WTC11 (cell line): ENCODE results near the gene BANF2. TPM values are rescaled to one million over a fixed set of nuclear protein-coding genes. Genes with fewer than 3 reads are reported as not detected.

Experiments
- ATAC-seq: fragments of 200-7000 bp; cut with Tn5 transposase; 2 replicates; pipeline ENCODE4 v1.10.0; 2021; ENCODE audit warnings: mild to moderate bottlenecking, moderate library complexity
- CTCF ChIA-PET: fragments of 300-600 bp; sonication (Branson Sonifier 250); formaldehyde crosslinking; loops from one replicate; lab custom pipeline; 2021; ENCODE audit warnings: antibody characterized with exemption; lab: Charles Lee
- POLR2A ChIA-PET: fragments of 350-600 bp; sonication (Branson Sonifier 250); formaldehyde crosslinking; loops from one replicate; lab custom pipeline; 2021; ENCODE audit warnings: antibody characterized with exemption; lab: Charles Lee
- DNase-seq: peaks from one replicate; pipeline ENCODE4 v3.0.0; 2021; ENCODE audit warnings: low spot score
- H3K27ac Mint-ChIP-seq: 2 replicates; pipeline ENCODE4 v1.8.0; 2021; ENCODE audit warnings: mixed read lengths
- H3K27me3 Mint-ChIP-seq: 2 replicates; pipeline ENCODE4 v1.8.0; 2021; ENCODE audit warnings: low read depth, mild to moderate bottlenecking, moderate library complexity, mixed read lengths
- H3K36me3 Mint-ChIP-seq: 2 replicates; pipeline ENCODE4 v1.8.0; 2021; ENCODE audit warnings: mixed read lengths
- H3K4me1 Mint-ChIP-seq: 2 replicates; pipeline ENCODE4 v1.8.0; 2022; ENCODE audit warnings: mixed read lengths
- H3K4me3 Mint-ChIP-seq: 2 replicates; pipeline ENCODE4 v1.8.0; 2021; ENCODE audit warnings: mild to moderate bottlenecking, moderate library complexity, mixed read lengths
- H3K9me3 Mint-ChIP-seq: 2 replicates; pipeline ENCODE4 v1.8.0; 2021; ENCODE audit warnings: mixed read lengths
- ATF1 ChIP-seq: sonication (generic); formaldehyde crosslinking; IDR thresholded peaks from 2 replicates; pipeline ENCODE4 v1.8.1; 2023; ENCODE audit warnings: mild to moderate bottlenecking, moderate library complexity, missing genetic modification reagents
- ESRRA ChIP-seq: sonication (generic); formaldehyde crosslinking; IDR thresholded peaks from 2 replicates; pipeline ENCODE4 v1.8.1; 2022; ENCODE audit warnings: mild to moderate bottlenecking, missing genetic modification reagents, borderline replicate concordance
- GRHL2 ChIP-seq: fragments of 250-450 bp; sonication (Bioruptor Pico); IDR thresholded peaks from 2 replicates; pipeline ENCODE4 v1.8.0; 2022; ENCODE audit warnings: mild to moderate bottlenecking, moderate library complexity; ENCODE audit not compliant: insufficient replicate concordance, severe bottlenecking
- KAT7 ChIP-seq: sonication (generic); formaldehyde crosslinking; IDR thresholded peaks from 2 replicates; pipeline ENCODE4 v1.8.1; 2023; ENCODE audit warnings: missing genetic modification reagents, mild to moderate bottlenecking, borderline replicate concordance
- NFE2L1 ChIP-seq: sonication (generic); formaldehyde crosslinking; IDR thresholded peaks from 2 replicates; pipeline ENCODE4 v1.8.1; 2023; ENCODE audit warnings: missing genetic modification reagents
- RELA ChIP-seq: sonication (generic); formaldehyde crosslinking; IDR thresholded peaks from 2 replicates; pipeline ENCODE4 v1.8.1; 2022; ENCODE audit warnings: missing genetic modification reagents, mild to moderate bottlenecking, borderline replicate concordance
- RORB ChIP-seq: fragments of 250-450 bp; sonication (Bioruptor Pico); IDR thresholded peaks from 2 replicates; pipeline ENCODE4 v1.9.0; 2021; ENCODE audit warnings: mild to moderate bottlenecking
- ZNF416 ChIP-seq: fragments of 250-450 bp; sonication (Bioruptor Pico); IDR thresholded peaks from 2 replicates; pipeline ENCODE4 v1.9.0; 2021; ENCODE audit warnings: mild to moderate bottlenecking, inconsistent platforms
- total RNA-seq: library from RNA; stranded (reverse); gene quantifications from 3 replicates; pipeline ENCODE4 v1.2.3, GENCODE V29; 2021
- TF ChIP-seq, protein P1 (sequence below): fragments of 250-450 bp; sonication (Bioruptor Pico); IDR thresholded peaks from 2 replicates; pipeline ENCODE4 v1.8.0; 2021; ENCODE audit warnings: mild to moderate bottlenecking
- TF ChIP-seq, protein P2 (sequence below): sonication (generic); formaldehyde crosslinking; IDR thresholded peaks from 2 replicates; pipeline ENCODE4 v1.8.1; 2023; ENCODE audit warnings: mild to moderate bottlenecking, moderate library complexity, missing genetic modification reagents
- TF ChIP-seq, protein P3 (sequence below): sonication (generic); formaldehyde crosslinking; IDR thresholded peaks from 2 replicates; pipeline ENCODE4 v1.8.1; 2023; ENCODE audit warnings: mild to moderate bottlenecking, missing genetic modification reagents
- TF ChIP-seq, protein P4 (sequence below): sonication (generic); formaldehyde crosslinking; IDR thresholded peaks from 2 replicates; pipeline ENCODE4 v1.8.1; 2022; ENCODE audit warnings: mild to moderate bottlenecking, missing genetic modification reagents, moderate library complexity, borderline replicate concordance
- TF ChIP-seq, protein P5 (sequence below): sonication (generic); formaldehyde crosslinking; IDR thresholded peaks from 2 replicates; pipeline ENCODE4 v1.8.0; 2023; ENCODE audit warnings: missing genetic modification reagents, mild to moderate bottlenecking, borderline replicate concordance
- TF ChIP-seq, protein P6 (sequence below): sonication (generic); formaldehyde crosslinking; IDR thresholded peaks from 2 replicates; pipeline ENCODE4 v1.8.0; 2023; ENCODE audit warnings: mild to moderate bottlenecking, missing genetic modification reagents
- TF ChIP-seq, protein P7 (sequence below): fragments of 250-450 bp; sonication (Bioruptor Pico); conservative IDR thresholded peaks from 2 replicates; pipeline ENCODE4 v1.9.0; 2021; ENCODE audit warnings: mild to moderate bottlenecking
- TF ChIP-seq, protein P8 (sequence below): sonication (generic); formaldehyde crosslinking; conservative IDR thresholded peaks from 2 replicates; pipeline ENCODE4 v1.8.1; 2022; ENCODE audit warnings: mild to moderate bottlenecking, missing genetic modification reagents
- TF ChIP-seq, protein P9 (sequence below): sonication (generic); formaldehyde crosslinking; IDR thresholded peaks from 2 replicates; pipeline ENCODE4 v1.8.1; 2022; ENCODE audit warnings: mild to moderate bottlenecking, moderate library complexity, missing genetic modification reagents

BANF2 gene
- total RNA-seq, 1 experiment from 2014 or later, result not detected

DNA sequence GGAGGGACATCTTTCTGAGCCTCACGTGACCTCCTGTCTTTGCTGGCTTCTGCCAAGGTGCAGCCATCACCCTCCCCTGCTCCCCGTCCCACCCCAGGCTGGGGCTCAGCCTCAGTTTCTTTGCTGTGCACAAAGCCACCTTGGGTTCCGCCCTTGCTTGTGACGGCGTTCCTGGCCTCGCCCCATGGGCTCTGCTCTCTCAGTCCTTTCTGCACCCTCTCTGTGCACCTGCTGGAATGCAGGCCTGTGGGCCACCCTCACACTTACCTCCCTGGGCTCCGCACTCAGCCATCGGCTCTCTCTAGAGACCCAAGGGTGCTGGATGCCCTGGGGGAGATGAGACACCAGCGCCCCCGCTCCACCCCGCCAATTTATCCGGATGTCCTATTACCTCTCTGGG, 28.3 kb downstream of the BANF2 start:
- no peak for ATAC-seq
- Mint-ChIP-seq H3K4me1 (peaks cover 5% of the 10 kb centered on the region; the same call in 1 of the 2 replicates), H3K9me3 (0 out of 2 replicates have a peak, but pooled peaks cover 3% of the 10 kb centered on the region), H3K4me3 (no peak overlapping the region)
- TF ChIP-seq, protein P1, sequence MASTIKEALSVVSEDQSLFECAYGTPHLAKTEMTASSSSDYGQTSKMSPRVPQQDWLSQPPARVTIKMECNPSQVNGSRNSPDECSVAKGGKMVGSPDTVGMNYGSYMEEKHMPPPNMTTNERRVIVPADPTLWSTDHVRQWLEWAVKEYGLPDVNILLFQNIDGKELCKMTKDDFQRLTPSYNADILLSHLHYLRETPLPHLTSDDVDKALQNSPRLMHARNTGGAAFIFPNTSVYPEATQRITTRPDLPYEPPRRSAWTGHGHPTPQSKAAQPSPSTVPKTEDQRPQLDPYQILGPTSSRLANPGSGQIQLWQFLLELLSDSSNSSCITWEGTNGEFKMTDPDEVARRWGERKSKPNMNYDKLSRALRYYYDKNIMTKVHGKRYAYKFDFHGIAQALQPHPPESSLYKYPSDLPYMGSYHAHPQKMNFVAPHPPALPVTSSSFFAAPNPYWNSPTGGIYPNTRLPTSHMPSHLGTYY (CRISPR knock-in tag), result no peak
- TF ChIP-seq RELA, result no peak
- TF ChIP-seq, protein P2, sequence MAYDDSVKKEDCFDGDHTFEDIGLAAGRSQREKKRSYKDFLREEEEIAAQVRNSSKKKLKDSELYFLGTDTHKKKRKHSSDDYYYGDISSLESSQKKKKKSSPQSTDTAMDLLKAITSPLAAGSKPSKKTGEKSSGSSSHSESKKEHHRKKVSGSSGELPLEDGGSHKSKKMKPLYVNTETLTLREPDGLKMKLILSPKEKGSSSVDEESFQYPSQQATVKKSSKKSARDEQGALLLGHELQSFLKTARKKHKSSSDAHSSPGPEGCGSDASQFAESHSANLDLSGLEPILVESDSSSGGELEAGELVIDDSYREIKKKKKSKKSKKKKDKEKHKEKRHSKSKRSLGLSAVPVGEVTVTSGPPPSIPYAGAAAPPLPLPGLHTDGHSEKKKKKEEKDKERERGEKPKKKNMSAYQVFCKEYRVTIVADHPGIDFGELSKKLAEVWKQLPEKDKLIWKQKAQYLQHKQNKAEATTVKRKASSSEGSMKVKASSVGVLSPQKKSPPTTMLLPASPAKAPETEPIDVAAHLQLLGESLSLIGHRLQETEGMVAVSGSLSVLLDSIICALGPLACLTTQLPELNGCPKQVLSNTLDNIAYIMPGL (CRISPR knock-in tag), result no peak
- TF ChIP-seq ESRRA (CRISPR knock-in tag), result no peak
- TF ChIP-seq, protein P3, sequence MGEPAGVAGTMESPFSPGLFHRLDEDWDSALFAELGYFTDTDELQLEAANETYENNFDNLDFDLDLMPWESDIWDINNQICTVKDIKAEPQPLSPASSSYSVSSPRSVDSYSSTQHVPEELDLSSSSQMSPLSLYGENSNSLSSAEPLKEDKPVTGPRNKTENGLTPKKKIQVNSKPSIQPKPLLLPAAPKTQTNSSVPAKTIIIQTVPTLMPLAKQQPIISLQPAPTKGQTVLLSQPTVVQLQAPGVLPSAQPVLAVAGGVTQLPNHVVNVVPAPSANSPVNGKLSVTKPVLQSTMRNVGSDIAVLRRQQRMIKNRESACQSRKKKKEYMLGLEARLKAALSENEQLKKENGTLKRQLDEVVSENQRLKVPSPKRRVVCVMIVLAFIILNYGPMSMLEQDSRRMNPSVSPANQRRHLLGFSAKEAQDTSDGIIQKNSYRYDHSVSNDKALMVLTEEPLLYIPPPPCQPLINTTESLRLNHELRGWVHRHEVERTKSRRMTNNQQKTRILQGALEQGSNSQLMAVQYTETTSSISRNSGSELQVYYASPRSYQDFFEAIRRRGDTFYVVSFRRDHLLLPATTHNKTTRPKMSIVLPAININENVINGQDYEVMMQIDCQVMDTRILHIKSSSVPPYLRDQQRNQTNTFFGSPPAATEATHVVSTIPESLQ (CRISPR knock-in tag), result no peak
- TF ChIP-seq ZNF416, result no peak
- TF ChIP-seq NFE2L1 (CRISPR knock-in tag), result no peak
- TF ChIP-seq, protein P4, sequence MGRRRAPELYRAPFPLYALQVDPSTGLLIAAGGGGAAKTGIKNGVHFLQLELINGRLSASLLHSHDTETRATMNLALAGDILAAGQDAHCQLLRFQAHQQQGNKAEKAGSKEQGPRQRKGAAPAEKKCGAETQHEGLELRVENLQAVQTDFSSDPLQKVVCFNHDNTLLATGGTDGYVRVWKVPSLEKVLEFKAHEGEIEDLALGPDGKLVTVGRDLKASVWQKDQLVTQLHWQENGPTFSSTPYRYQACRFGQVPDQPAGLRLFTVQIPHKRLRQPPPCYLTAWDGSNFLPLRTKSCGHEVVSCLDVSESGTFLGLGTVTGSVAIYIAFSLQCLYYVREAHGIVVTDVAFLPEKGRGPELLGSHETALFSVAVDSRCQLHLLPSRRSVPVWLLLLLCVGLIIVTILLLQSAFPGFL, result no peak
- TF ChIP-seq KAT7 (CRISPR knock-in tag), result no peak
- TF ChIP-seq, protein P5, sequence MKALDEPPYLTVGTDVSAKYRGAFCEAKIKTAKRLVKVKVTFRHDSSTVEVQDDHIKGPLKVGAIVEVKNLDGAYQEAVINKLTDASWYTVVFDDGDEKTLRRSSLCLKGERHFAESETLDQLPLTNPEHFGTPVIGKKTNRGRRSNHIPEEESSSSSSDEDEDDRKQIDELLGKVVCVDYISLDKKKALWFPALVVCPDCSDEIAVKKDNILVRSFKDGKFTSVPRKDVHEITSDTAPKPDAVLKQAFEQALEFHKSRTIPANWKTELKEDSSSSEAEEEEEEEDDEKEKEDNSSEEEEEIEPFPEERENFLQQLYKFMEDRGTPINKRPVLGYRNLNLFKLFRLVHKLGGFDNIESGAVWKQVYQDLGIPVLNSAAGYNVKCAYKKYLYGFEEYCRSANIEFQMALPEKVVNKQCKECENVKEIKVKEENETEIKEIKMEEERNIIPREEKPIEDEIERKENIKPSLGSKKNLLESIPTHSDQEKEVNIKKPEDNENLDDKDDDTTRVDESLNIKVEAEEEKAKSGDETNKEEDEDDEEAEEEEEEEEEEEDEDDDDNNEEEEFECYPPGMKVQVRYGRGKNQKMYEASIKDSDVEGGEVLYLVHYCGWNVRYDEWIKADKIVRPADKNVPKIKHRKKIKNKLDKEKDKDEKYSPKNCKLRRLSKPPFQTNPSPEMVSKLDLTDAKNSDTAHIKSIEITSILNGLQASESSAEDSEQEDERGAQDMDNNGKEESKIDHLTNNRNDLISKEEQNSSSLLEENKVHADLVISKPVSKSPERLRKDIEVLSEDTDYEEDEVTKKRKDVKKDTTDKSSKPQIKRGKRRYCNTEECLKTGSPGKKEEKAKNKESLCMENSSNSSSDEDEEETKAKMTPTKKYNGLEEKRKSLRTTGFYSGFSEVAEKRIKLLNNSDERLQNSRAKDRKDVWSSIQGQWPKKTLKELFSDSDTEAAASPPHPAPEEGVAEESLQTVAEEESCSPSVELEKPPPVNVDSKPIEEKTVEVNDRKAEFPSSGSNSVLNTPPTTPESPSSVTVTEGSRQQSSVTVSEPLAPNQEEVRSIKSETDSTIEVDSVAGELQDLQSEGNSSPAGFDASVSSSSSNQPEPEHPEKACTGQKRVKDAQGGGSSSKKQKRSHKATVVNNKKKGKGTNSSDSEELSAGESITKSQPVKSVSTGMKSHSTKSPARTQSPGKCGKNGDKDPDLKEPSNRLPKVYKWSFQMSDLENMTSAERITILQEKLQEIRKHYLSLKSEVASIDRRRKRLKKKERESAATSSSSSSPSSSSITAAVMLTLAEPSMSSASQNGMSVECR, result no peak
- TF ChIP-seq, protein P6, sequence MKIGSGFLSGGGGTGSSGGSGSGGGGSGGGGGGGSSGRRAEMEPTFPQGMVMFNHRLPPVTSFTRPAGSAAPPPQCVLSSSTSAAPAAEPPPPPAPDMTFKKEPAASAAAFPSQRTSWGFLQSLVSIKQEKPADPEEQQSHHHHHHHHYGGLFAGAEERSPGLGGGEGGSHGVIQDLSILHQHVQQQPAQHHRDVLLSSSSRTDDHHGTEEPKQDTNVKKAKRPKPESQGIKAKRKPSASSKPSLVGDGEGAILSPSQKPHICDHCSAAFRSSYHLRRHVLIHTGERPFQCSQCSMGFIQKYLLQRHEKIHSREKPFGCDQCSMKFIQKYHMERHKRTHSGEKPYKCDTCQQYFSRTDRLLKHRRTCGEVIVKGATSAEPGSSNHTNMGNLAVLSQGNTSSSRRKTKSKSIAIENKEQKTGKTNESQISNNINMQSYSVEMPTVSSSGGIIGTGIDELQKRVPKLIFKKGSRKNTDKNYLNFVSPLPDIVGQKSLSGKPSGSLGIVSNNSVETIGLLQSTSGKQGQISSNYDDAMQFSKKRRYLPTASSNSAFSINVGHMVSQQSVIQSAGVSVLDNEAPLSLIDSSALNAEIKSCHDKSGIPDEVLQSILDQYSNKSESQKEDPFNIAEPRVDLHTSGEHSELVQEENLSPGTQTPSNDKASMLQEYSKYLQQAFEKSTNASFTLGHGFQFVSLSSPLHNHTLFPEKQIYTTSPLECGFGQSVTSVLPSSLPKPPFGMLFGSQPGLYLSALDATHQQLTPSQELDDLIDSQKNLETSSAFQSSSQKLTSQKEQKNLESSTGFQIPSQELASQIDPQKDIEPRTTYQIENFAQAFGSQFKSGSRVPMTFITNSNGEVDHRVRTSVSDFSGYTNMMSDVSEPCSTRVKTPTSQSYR (CRISPR knock-in tag), result no peak
- TF ChIP-seq ATF1 (CRISPR knock-in tag), result no peak
- TF ChIP-seq RORB (CRISPR knock-in tag), result no peak
- no peak for TF ChIP-seq GRHL2 (CRISPR knock-in tag)
- TF ChIP-seq, protein P7, sequence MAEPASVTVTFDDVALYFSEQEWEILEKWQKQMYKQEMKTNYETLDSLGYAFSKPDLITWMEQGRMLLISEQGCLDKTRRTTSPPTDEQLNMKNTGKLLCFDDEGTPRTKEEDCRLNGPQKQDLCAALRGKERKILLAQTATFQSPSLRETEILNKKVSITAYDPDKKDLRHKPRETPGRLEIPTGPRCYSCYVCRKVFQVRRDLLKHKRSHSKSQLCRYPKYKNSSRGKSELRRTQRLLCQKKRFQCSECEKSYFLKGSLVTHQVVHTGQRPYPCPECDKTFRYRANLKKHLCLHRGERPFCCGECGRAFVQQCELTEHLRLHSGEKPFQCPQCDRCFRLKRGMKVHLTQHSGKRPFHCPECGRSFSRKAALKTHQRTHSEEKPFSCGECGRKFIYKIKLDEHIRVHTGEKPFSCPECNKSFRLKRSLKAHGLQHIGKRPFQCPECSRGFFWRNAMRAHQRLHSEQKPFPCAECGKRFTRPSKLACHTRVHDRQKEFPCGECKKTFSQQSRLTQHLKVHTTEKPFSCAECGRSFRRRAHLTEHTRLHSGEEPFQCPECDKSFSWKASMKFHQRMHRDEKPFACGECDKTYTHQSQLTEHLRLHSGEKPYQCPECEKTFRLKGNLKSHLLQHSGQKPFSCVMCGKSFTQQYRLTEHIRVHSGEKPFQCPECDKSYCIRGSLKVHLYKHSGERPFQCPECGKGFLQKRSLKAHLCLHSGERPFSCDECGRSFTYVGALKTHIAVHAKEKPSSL (CRISPR knock-in tag), result no peak
- TF ChIP-seq, protein P8, sequence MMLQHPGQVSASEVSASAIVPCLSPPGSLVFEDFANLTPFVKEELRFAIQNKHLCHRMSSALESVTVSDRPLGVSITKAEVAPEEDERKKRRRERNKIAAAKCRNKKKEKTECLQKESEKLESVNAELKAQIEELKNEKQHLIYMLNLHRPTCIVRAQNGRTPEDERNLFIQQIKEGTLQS (CRISPR knock-in tag), result no peak
- TF ChIP-seq, protein P9, sequence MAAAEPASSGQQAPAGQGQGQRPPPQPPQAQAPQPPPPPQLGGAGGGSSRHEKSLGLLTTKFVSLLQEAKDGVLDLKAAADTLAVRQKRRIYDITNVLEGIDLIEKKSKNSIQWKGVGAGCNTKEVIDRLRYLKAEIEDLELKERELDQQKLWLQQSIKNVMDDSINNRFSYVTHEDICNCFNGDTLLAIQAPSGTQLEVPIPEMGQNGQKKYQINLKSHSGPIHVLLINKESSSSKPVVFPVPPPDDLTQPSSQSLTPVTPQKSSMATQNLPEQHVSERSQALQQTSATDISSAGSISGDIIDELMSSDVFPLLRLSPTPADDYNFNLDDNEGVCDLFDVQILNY (CRISPR knock-in tag), result no peak
- TF ChIP-seq, all 79 proteins: peak for 0
- no peak for DNase-seq
- Mint-ChIP-seq H3K27me3 (no peaks in the 10 kb centered on the region; the same call in 1 of the 2 replicates), H3K27ac (no peak overlapping the region), H3K36me3 (no peaks in the 10 kb centered on the region)
- CTCF ChIA-PET, result interaction anchor here (0.8 kb wide), 1 partner anchor 156 kb away, joined by 4 read pairs; no protein-coding TSS in a partner anchor
- POLR2A ChIA-PET, result no interaction called here
